ENCODE results near the gene C1QL1.
"Not testable (repeated sequence)": the region's sequence is repeated elsewhere in the genome, so short reads cannot be mapped to it uniquely, and the experiment has no call there.

C1QL1 gene

DNA sequence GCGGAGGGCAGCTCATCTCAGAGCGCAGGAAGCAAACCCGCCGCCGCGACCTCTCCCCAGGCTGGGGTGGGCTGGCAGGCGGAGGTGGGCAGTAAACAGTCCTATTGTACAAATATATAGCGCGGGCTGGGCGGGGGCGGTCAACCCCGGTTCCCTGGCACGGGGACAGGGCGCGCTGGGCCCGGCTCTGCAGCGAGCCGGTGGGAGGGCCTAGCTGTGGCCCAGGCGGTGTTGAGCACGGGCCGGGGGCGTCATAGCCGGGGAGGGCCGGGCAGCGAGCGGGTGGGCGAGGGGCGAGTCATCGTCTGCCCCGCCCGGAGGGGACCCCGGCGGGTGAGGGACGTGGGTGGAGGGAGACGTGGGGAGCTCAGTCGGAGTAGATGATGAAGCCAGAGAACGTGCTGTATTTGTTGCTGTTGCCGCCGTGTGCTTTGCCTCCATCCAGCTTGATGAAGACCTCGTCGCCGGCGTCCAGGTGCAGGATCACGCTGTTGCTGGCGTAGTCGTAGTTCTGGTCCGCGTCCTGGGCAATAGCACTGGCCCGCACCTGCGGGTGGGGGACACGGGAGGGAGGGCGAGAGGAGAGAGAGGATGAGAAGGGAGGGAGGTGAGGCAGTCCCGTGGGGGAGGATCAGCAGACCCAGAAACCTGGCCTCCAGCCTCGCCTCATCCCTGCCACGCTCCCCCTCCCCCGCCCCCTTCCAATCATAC, 8.1 kb downstream of the C1QL1 start:
- DNase-seq = peak; percentile 6 to 73

DNA sequence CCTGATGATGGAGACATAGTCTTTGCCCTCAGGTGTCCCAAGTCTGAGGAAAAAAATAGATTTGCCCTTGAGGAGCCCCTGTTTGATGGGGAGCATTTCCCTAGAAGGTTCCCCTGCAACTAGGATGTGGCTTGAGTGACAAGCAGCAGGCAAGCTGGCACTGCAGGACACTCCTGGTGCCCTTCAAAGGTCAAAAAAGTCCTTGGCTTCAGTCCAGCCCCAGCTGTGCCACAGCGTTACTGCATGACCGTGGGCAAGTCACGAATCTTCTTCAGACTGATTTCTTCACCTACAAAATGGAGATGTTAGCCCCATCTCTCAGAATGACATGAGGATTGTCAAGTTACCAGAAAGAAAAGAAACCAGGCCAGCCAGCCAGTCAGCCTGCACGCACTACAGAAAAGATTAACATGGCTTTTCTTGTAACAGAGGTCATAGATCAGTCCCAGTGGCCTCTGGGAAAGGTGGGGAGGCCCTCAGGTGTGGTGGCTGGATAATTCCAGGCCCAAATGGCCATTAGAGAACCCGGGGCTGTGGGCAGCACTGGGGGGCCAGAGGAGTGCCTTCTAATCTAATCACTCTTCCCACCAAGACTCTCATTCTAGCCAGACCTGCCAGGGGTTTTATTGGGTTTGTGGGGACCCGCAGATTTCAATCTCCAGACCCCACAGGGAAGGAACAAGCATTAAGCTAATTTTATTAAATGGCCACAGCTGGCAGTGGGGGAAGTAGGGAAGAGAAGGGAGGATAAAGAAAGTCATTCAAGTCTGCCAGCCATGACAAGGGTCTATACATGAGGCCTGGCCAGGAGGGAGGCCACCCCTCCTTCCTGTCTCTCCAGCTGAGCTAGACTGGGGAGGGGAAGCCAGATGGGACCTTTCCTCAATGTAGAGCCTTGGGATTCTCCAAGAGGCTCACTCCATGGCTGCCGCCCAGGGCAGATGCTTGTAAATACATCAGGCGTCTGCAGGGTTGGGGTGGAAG, 10.8 kb downstream of the C1QL1 start:
- DNase-seq = no peak

DNA sequence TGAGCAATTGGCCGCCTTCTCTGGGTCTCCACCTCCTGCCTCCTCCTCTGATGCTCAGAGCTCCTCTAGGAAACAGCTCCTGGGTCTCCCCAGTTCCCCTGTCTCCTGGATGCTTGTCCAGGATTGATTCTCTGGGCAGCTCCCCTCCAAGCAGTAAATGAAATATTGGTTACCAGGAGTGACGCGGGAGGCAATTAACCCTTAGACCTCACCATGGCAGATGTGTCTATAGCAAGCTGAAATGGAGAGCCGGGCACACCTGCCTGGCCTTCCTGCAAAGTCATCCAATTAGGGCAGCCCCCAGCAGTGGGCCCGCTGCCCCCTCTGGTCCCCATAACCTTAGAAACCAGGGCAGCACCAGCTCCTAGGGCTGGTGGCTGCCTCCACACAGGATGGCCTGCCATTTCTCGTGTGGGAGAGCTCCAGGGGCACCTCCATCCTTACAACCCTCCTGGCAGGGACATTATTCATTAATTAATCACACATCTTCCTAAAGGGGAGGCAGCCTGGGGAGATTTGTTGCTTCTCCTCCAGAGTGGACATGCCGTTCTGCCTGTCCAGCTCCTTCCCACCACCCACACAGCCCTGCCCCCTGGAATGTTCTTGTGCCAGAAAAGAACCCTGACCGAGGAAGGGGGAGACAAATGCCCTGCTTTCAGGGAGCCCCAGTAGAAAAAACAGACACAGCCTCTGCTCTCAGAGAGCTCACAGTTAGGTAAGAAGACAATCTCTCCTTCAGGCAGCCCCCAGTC, 12.3 kb downstream of the C1QL1 start:
- no peak for DNase-seq

DNA sequence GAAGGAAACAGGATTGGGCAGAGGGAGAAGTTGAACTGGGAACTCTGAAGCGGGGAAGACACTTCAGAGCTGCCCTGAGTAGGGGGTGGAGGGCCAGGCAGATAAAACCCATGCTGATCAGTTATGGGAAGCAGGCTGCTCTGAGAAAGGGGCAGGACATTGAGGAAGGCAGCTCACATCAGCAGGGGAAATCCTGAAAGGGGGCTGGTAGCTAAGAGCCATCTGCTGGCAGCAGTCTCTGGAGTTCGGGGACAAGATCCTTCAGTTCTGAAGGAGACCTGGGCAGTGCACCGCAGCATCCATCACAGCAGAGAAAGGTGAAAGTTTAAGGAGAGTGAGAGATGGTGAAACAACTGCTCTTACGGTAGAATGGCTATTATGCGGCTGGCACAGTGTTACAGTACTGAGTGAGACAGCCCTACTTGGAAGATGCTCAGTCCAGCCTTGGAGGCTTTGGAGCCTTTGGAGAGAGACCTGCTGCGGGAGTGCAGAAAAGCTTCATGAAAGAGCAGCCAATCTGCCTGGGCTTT, 15.1 kb downstream of the C1QL1 start:
- no peak for DNase-seq

DNA sequence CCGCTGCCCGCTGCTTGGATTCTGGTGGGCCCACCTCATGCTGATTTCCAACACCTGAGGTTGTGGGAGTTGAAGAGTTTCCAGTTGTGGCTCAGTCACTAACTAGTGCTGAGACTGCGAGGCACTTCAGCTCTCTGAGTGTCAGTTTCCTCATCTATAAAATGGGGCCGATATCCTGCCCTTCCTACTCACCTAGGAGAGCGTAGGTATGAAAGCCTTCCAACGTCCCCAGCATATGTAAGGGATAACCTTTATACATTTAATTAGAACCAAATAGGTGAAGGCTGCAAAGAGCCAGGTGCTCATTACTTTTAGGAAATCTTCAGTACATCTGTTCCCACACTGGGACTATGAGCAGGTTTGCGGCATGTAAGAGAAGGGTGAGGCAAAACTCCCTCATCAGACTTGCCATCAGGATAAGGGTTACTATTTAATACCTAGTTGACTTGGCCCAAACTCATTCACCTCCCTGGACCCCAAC, 19.7 kb downstream of the C1QL1 start:
- DNase-seq = no peak

DNA sequence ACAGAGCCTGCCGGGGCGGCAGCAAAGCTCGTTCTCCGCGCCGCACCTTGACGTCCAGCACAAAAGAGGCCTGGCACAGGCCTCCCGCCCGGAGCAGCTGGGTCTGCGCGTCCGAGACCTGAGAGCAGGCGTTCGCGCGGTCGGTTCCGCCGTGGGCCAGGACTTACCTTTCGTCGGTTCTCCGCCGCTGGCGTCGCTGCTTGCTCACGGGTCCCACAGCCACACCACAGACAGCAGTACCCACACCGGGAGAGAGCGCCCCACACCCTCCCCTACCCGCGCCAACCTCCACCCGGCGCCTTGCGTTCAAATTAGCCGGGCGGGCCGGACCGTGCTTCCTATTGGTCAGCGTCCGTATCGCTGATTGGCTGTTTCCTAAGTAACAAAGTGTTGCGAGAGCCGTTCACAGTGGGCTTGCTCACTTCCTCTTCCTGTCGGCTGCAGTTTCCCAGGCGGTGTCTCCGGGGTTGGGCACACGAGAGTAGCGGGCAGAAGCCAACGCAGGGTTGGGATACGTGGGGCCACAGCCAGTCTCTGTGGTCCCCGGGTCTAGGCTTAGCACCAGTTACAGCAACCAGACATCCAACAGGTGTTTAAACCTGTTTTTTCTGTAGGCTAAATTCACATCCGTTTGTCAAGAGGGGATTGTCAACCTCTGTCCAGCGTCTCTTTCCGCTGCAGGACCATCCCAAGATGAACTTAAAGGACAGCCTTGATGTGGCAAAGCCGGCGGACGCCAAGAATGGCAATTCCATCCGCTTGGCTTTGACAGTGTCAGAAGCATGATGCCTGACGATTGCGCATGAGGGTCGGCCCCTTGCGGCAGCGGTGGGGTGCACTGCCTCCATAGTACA, 20.4 kb downstream of the C1QL1 start, which contains the start of gene KIF18B:
Gene KIF18B, minus strand, starts transcription at position 313 of the 854 bp plus-strand sequence. CDS start 11,429 bp downstream, outside the sequence.
- peak; percentile 81 to 85 for DNase-seq

DNA sequence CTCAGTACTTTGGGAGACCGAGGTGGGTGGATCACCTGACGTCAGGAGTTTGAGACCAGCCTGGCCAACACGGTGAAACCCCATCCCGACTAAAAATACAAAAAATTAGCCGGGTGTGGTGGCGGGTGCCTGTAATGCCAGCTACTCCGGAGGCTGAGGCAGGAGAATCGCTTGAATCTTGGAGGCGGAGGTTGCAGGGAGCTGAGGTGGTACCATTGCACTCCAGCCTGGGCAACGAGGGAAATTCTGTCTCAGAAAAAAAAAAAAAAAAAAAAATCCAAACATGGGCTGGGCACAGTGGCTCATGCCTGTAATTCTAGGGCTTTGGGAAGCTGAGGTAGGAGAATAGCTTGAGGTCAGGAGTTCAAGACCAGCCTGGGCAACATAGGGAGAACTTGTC, 22.5 kb downstream of the C1QL1 start:
- not testable (repeated sequence) for DNase-seq

DNA sequence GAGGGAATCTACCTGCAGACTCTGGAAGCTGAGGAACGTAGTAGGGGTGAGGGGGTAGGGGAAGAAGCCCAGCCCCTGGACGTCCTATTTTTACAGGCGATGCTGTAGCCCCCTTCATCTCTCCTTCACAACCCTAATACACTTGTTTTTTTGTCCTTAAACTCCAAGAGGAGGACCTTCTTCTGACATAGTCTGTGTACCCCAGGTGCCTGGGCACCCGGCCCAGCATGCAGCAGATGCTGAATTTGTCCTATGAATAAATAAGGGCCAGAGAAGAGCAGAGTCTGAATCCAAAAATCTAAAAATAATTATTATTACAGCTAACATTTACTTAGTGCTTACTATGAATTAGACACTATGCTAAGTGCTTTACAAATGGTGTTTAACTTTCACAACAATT, 25.6 kb downstream of the C1QL1 start:
- DNase-seq = no peak

DNA sequence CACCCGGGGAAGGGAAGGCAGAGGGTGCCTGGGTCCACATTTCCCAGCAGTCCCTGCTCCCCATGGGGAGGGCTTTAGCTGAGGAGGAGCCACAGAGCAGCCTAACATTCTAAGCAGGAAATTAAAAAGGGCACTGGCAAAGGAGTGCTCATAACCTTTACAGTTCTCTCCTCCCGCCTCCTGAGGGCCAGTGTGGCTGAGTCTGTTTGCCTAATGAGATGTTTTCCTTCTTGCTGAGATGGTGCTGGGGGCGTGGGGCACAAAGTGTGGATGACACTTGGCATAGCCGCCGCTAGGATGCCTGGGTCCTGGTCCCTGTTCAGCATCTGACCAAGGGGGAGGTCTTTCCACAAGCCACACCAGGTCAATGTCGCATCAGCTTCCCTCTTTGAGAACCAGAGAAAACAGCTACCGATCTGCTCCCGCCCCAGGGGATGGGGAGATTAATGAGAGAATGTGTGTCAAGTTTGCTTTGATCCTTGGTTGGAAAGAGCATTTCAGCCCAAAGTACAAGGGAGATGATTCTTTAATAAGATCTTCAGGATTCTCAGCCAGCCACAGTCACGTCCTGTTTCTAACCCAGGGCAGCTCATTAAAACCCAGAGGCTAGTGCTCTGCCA, 26.3 kb downstream of the C1QL1 start:
- DNase-seq = no peak

DNA sequence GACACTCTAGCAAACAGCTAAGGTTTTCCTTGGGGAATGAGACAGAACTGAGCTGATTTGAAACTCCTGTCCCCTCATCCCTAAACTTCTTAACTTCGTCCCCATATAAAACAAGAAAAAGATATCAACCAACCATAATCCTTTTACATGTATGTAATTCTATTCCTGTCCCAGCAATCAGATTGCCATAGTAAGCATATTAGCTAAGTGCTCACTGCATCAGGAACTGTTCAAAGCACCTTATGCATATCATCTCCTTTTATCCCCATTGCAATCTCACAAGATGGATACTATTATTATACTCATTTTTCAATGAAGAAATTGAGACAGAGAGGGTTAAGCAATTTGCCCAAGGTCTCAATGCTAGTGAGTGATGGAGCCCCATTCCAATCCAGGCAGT, 27.3 kb downstream of the C1QL1 start:
- no peak for DNase-seq

DNA sequence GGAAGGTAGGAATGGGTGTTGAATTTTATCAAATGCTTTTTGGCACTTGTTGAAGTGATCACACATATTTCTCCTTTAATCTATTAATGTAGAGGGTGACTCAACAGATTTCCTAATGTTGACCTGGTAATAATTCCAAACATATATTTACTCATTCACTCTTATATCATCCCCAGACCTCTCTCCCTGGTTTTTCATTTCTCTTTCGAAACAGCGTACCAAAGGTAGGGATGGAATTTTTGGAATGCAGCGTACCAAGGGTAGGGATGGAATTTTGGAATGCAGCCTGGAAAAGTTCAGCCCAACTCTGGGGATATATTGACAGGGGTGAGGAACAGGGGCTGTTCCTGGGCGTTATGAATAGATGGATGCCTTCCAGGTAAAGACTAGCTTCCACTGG, 27.8 kb downstream of the C1QL1 start:
- no peak for DNase-seq

DNA sequence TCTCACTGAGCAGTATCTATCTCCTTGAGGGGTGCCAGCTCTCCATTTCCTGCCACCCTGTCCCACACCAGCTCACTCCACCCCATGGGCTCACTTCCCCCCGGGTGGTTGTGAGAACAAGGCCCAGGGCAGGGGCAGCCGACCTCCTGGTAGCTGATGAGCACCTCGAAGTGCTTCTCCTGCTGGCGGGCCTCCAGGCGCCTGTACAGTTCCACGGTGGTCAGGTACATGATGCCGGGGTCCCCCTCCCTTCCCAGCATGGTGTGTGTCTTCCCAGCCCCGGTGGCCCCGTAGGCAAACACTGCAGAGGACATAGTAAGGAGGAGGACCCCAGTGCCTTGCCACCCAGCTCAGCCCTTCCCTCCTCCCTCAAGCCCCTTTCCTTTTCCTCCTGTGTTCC, 33.0 kb downstream of the C1QL1 start:
- DNase-seq = no peak

DNA sequence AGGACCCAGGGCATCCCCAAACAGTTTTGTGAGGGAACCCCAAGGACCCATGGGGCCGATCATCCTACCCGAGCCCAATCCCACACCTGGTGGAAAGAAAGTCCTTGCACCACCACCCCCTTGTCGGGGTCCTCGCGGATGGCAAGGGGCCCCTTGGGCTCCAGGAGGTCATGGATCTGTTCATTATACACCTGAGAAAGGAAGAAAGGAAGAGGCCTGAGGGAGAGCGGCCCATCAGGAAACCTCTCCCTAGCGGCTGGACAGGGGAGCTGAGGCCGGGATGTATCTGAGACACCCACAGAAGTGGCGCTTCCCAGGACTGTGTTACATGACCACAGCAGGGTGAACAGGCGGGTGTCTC, 33.4 kb downstream of the C1QL1 start:
- DNase-seq = no peak

DNA sequence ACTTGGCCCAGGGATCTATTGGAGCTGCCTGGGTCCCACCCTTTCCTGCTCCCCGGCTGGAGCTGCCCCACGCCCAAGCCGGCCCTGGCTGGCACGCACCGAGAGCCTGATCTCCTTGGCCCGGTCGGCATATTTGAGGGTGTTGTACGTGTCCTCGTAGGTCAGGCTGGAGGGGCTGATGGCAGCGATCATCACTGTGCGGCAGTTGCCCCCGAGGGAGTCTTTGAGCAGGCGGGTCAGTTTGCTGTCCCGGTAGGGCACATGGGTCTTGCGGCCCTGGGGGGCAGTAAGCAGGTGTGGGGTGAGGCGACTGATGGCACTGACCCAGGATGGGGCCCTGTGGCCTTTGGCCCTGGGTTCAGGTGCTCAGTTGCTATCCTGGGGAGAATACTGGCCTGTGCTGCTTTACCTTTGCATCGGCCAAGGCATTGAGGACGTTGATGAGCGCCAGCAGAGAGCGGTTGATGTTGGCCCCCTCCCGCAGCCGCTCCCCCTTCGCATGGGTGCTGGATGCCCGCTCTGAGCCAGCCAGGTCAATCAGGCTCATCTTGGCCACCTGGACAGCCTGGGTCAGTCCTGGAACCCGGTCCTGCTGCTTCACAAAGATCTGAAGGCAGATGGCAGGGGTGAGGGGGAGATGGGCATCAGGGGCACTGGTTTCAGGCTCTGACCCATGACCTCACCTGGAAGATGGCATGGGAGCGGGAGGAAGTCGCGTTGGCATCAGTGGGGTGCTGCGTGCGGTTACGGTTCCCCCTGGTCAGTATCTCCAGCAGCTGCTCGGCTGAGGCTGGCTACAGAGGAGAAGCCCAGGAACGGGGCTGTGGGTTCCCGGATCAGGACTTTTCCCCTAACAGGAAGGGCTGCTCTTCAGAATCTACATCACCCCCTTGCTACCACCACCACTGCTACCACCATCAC, 34.0 kb downstream of the C1QL1 start:
- no peak for DNase-seq

DNA sequence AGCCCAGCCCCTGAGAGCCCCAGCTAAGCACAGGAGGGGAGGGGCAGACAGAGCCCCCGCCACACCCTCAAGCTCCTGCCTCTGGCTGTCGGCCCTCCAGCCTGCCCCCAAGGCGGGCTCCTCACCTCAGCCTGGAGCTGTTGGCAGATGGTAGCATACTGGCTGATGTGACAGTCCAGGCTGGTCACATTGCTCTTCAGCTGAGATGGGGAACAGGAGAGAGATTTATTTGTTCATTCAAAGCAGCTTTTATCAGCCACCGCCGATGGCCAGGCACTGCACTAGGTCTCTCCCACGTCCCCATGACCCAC, 35.4 kb downstream of the C1QL1 start:
- DNase-seq = no peak

DNA sequence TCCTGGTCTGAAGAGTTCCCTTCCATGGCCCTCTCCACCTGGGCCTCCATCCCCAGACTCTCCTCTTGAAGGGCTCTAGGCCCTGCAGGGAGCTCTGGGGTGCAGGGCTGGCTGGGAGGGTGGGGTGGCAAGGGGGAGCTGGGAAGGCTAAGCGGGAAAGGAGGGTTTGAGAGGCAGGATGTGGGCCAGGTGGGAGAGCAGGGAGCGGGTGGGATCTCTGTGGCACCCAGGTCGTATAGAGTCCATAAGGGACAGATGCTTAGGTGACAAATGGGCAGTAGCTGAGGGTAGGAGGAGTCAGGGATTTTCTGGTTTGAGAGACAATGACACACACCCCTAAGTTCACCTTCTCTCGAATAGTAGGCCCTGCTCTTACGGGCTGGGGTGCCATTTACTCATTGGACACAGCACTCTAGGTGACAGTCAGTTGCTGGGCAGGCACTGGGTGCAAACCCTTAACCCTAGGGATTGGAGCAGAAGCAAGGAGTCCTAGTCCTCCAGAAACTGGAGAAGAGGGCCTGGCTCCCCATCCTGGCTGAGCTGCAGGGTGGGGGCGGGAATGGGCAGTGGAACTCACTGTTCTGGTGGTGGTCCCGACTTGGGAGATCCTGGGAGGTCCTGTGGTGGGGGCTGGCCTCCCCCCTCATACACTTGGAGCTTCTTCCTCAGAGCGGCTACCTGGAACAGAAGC, 35.9 kb downstream of the C1QL1 start:
- no peak for DNase-seq

DNA sequence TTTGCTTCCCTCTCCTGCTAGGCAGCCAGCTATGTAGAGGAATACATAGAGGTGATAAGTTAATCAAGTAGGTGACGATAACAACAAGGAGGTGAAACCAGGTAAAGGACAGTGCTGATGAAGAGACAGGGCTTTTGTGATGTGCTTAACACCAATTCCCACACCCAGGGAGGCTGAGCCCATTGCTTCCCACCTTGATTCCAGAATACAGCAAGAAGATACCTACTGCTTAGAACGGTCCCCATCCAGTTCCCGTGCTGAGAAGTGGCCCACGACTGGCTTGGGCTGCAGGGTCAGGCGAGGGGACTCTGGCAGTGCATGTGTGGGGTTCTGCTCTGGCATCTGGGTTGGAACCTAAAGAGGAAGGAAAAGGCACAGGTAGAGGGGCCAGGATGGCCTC, 36.7 kb downstream of the C1QL1 start:
- no peak for DNase-seq

DNA sequence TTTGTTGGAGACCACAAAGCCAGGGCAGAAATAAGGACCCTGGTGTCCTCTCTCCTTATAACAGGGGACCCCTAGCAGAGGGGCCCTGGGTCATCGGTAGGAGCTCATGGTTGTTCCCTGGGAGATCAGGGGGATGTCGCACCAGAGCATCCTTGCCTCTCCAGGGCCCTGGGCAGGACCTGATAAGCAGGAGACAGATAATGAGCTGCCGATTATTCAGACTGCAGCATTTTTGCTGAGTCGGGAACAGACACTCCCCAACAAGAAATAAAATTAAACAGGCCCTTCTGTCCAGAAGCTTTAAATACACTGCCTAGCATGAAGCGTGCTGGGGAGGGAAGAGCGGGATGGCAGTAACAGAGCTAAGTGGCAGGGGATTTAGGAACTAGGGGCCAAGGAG, 37.4 kb downstream of the C1QL1 start:
- no peak for DNase-seq

DNA sequence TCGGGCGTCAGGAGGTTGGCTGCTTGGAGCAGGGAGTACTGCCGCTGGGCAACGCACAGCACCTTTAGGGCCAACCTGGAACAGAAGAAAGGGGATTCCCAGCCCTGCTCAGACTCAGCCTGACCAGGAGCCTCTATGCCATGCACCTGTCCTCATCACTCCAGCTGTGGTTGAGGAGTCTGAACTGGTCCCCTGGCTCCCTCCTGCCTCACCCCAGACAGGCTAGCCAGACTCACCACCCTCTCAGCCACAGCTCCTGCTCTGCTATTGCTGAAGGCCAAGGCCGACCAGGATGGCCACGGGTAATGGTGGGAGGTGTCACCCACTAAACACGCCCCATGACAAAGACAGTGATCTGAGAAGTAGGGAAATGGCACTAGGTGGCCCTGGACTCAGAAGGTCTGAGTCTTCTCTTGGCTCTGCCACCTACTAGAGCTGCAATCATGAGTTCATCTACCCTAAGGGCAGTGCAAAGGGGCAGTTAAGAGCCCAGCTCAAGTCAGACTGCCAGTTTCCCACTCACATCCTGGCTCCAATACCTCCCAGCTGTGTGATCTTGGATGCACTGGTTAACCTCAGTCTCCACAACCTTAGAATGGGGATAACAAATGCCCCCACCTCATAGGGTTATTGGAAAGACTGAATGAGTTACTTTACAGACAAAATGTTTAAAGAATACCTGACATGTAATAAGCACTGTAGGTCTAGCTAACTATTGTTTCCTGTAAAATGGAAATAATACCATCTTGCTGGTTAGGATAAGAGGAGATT, 39.0 kb downstream of the C1QL1 start:
- no peak for DNase-seq
